Prostate gland (tissue), 2 donors: Measurements from ENCODE around the gene FBXO34. TPM values are rescaled to one million over a fixed set of nuclear protein-coding genes. Genes with fewer than 3 reads are reported as not detected.

ENCODE experiments used
- DNase-seq: peaks from one replicate; pipeline ENCODE4 v3.0.0-alpha.2; 2019; ENCODE audit warnings: low spot score
- H3K27ac ChIP-seq, 2 donors: fragments of 200-600 bp; sonication (generic); 2 replicates each; pipeline ENCODE4 v1.5.1; 2017 to 2019
- H3K27me3 ChIP-seq: fragments of 200-600 bp; sonication (generic); replicated peaks from 2 replicates; pipeline ENCODE4 v1.5.1; 2019; ENCODE audit not compliant: insufficient read depth
- H3K36me3 ChIP-seq, 2 donors: fragments of 200-600 bp; sonication (generic); 1 replicate in 1 of 2; 2 replicates in 1 of 2; pipeline versions ENCODE4 v1.5.1 to v1.8.1; 2017 to 2019
- H3K4me1 ChIP-seq: fragments of 200-600 bp; sonication (generic); replicated peaks from 2 replicates; pipeline ENCODE4 v1.5.1; 2019
- H3K4me3 ChIP-seq, 2 donors: fragments of 200-600 bp; sonication (generic); 2 replicates each; pipeline ENCODE4 v1.5.1; 2017 to 2019
- H3K9me3 ChIP-seq: fragments of 200-600 bp; sonication (generic); 2 replicates; pipeline ENCODE4 v1.5.1; 2017
- POLR2A ChIP-seq: fragments of 450-650 bp; IDR thresholded peaks from one replicate; pipeline ENCODE4 v1.6.1; 2016; ENCODE audit warnings: antibody characterized with exemption, mild to moderate bottlenecking
- POLR2AphosphoS5 ChIP-seq: sonication (generic); formaldehyde crosslinking; IDR thresholded peaks from one replicate; pipeline ENCODE4 v1.6.1; 2017; ENCODE audit warnings: antibody characterized with exemption
- WGBS: methylation state at CpG from one replicate; pipeline ENCODE4 v1.1.5; 2018; 5-methylcytosine and 5-hydroxymethylcytosine counted together
- intact Hi-C: fragments of 100-400 bp; cut with DNase I; formaldehyde crosslinking; loops from one replicate; pipeline ENCODE4 v1.14.2; 2022
- total RNA-seq, 2 donors: library from RNA; depleted of rRNA; stranded (reverse); fragments of >200 nt; gene quantifications; one replicate each; pipeline ENCODE4 v1.1.0, GENCODE V29; 2016
- TF ChIP-seq, protein P1 (sequence below), 4 experiments: fragments of 200-600 bp in 2 of 4; fragments of 450-650 bp in 2 of 4; sonication (generic) in 2 of 4; IDR thresholded peaks; 1 replicate in 3 of 4; 2 replicates in 1 of 4; pipeline ENCODE4 v1.5.1; 2016 to 2019; ENCODE audit warnings: antibody characterized with exemption in 4 of 4, mild to moderate bottlenecking in 2 of 4, moderate library complexity in 2 of 4

Gene FBXO34
- total RNA-seq, 2 donors from 2014 or later: 37.8 to 73.3 TPM

DNA sequence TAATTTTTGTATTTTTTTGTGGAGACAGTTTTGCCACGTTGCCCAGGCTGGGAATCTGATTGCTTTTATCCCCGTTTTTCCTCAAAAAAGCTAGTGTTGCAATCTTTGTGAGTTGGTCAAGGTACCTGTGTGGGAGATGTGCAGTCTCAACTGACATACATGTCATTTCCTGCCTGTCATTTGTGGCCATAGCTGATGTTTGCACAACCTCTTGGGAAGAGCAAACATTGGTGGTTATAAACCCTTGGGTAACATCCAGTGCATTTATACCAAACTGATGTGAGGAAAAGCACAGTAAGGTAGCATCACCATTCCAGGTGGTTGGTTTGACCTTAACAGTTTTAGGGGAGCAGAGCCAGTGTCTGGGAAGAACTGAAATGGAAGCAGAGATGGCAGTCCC is 85.7 kb downstream of the FBXO34 start:
- no peaks in the 10 kb centered on the region for H3K36me3 ChIP-seq
- TF ChIP-seq, protein P1, sequence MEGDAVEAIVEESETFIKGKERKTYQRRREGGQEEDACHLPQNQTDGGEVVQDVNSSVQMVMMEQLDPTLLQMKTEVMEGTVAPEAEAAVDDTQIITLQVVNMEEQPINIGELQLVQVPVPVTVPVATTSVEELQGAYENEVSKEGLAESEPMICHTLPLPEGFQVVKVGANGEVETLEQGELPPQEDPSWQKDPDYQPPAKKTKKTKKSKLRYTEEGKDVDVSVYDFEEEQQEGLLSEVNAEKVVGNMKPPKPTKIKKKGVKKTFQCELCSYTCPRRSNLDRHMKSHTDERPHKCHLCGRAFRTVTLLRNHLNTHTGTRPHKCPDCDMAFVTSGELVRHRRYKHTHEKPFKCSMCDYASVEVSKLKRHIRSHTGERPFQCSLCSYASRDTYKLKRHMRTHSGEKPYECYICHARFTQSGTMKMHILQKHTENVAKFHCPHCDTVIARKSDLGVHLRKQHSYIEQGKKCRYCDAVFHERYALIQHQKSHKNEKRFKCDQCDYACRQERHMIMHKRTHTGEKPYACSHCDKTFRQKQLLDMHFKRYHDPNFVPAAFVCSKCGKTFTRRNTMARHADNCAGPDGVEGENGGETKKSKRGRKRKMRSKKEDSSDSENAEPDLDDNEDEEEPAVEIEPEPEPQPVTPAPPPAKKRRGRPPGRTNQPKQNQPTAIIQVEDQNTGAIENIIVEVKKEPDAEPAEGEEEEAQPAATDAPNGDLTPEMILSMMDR (IDR thresholded peaks at IDR 0.05): no peak
- no peak for TF ChIP-seq POLR2A
- no peak for TF ChIP-seq POLR2AphosphoS5
- no peaks in the 10 kb centered on the region for H3K9me3 ChIP-seq
- H3K27ac ChIP-seq: peak overlapping the region in 1 of 2 donors; percentile 12
- WGBS: 53% methylated on average over 2 of the region's 2 CpGs
- DNase-seq: no peak
- intact Hi-C loops: loop anchor here (5.0 kb wide), 1 partner anchor 145 kb away; no protein-coding TSS in a partner anchor
- H3K4me3 ChIP-seq: no peak overlapping the region
- H3K27me3 ChIP-seq: no peaks in the 10 kb centered on the region
- no peaks in the 10 kb centered on the region for H3K4me1 ChIP-seq

DNA sequence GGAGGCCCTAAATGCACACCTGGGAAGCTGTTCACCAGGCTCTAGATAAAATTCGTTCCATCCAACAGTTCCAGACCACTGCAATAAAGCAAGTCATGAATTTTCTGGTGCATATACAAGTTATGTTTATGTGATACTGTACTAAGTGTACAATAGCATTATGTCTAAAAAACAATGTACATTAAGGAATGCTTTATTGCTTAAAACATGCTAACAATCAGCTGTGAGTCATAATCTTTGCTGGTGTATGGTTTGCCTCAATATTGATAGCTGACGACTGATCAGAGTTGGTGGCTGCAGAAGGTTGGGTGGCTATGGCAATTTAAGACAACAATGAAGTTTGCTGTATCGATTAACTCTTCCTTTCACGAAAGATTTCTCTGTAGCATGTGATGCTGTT is 88.1 kb downstream of the FBXO34 start:
- H3K27me3 ChIP-seq: no peaks in the 10 kb centered on the region
- no peak for TF ChIP-seq POLR2AphosphoS5
- no peak overlapping the region for H3K4me3 ChIP-seq
- no peaks in the 10 kb centered on the region for H3K4me1 ChIP-seq
- intact Hi-C loops: loop anchor here (5.0 kb wide), 1 partner anchor 147 kb away; no protein-coding TSS in a partner anchor
- no peak for DNase-seq
- H3K36me3 ChIP-seq: no peaks in the 10 kb centered on the region
- 92% methylated on average over 4 of the region's 4 CpGs for WGBS
- H3K9me3 ChIP-seq: no peaks in the 10 kb centered on the region
- no peak overlapping the region for H3K27ac ChIP-seq

DNA sequence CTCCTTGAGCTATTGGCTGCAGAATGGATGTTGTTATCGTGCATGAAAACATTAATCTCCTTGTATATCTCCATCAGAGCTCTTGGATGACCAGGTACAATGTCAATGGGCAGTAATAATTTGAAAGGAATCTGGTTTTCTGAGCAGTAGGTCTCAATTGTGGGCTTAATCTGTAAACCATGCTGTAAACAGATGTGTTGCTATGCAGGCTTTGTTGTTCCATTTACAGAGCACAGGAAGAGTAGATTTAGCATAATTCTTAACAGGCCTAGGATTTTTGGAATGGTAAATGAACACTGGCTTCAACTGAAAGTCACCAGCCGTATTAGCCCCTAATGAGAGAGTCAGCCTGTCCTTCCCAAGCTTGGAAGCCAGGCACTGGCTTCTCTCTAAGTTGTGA is 90.0 kb downstream of the FBXO34 start:
- no peaks in the 10 kb centered on the region for H3K9me3 ChIP-seq
- H3K4me3 ChIP-seq: no peak overlapping the region
- no peak for TF ChIP-seq POLR2A
- no peak for TF ChIP-seq POLR2AphosphoS5
- intact Hi-C loops: no loop called here
- DNase-seq: no peak
- H3K4me1 ChIP-seq: peaks cover 6% of the 10 kb centered on the region
- H3K36me3 ChIP-seq: no peaks in the 10 kb centered on the region
- WGBS: 85% methylated on average over 2 of the region's 2 CpGs
- no peak overlapping the region for H3K27ac ChIP-seq
- no peaks in the 10 kb centered on the region for H3K27me3 ChIP-seq

DNA sequence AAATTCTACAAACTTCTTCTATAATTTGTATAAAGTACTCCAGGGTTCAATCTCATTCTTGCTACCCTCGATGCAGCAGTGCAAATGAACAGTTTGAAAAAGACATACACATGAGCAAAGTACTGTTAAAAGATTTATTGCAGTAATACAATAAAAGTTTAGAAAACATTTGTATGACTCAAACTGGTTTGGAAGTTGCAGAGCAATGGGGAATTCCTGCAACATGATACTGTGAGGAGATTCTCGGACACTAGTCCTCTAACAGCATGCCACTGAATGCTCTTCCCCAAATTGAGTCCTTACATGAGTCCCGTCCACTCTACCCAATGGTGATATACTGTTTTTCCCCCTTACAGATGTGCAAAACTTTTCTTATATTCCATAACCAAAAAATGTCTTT is 95.0 kb downstream of the FBXO34 start:
- TF ChIP-seq POLR2AphosphoS5: peak; percentile 69
- TF ChIP-seq, protein P1 (IDR thresholded peaks at IDR 0.05): no peak
- TF ChIP-seq POLR2A: no peak
- Histone ChIP-seq H3K36me3 (peaks cover 0 to 5% of the 10 kb centered on the region in 2 donors), H3K9me3 (no peaks in the 10 kb centered on the region), H3K27me3 (no peaks in the 10 kb centered on the region), H3K27ac (peak overlapping the region; percentile 6 to 55), H3K4me3 (no peak overlapping the region), H3K4me1 (peaks cover 7% of the 10 kb centered on the region)
- 13% methylated on average over 3 of the region's 3 CpGs for WGBS
- intact Hi-C loops: no loop called here
- DNase-seq: peak; percentile 43

DNA sequence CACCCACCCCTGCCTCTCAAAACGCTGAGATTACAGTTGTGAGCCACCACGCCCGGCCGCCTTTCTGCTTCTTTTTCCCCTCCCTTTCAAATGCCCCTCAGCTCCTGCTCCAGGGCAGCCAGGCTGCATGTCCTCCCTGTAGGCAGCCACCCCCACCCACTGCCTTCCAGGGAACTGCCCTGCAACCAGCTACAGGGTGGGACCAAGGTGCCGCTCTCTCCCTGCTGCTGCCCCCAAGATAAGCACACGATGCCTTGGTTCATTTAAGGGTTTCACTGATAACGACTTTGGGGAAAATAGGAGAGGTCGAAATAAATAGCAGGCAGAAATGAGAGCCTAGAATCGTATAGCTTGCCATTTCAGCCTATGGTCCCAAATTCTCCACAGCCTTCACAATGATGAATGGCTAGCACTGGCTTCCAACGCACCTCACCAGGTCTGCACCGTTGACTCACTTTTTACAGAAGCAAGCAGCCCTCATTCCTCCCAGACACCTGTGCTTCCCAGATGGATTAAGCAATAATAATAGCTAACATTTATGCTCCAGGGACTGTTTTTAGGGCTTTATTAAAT is 99.7 kb downstream of the FBXO34 start:
- Histone ChIP-seq H3K27ac (no peak overlapping the region), H3K27me3 (no peaks in the 10 kb centered on the region), H3K4me1 (peaks cover 3% of the 10 kb centered on the region), H3K9me3 (no peaks in the 10 kb centered on the region), H3K36me3 (peaks cover 0 to 5% of the 10 kb centered on the region in 2 donors), H3K4me3 (no peak overlapping the region)
- 88% methylated on average over 11 of the region's 11 CpGs for WGBS
- intact Hi-C loops: no loop called here
- TF ChIP-seq POLR2AphosphoS5 (no peak), POLR2A (no peak)
- TF ChIP-seq, protein P1 (IDR thresholded peaks at IDR 0.05): no peak
- DNase-seq: no peak

DNA sequence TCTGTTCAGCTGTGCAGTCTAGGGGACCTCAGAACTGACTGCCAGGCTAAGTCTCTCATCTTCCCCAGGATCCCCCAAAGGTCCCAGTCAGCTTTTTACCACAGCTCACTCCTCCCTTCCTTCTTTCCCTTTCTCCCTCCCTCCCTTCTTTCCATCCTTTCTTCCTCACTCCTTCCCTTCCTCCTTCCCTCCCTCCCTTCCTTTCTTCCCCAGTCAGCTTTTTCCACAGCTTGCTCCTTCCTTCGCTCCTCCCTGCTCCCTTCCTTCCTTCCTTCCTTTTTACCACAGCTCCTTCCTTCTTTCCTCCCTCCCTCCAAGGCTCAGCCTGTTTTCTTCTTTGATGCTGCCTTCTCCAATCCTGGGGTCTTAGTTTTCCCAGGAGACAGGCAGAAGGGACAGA is 101.2 kb downstream of the FBXO34 start:
- TF ChIP-seq POLR2AphosphoS5 (no peak), POLR2A (no peak)
- TF ChIP-seq, protein P1 (IDR thresholded peaks at IDR 0.05): no peak
- intact Hi-C loops: no loop called here
- Histone ChIP-seq H3K9me3 (no peaks in the 10 kb centered on the region), H3K27me3 (no peaks in the 10 kb centered on the region), H3K36me3 (peaks cover 0 to 5% of the 10 kb centered on the region in 2 donors), H3K4me1 (no peaks in the 10 kb centered on the region), H3K4me3 (no peak overlapping the region), H3K27ac (no peak overlapping the region)
- DNase-seq: no peak
- 100% methylated on average over 1 of the region's 1 CpG for WGBS
